A549 (cell line): ENCODE data around the gene RXRA. TPM values are rescaled to one million over a fixed set of nuclear protein-coding genes. Genes with fewer than 3 reads are reported as not detected.

Source experiments
- ATAC-seq, 2 experiments: fragments of 200-7000 bp in 1 of 2; fragments of >200 bp in 1 of 2; cut with Nextera tagmentation in 1 of 2; cut with Tn5 transposase in 1 of 2; 3 replicates each; pipeline versions ENCODE4 v1.8.0 to v1.9.1; 2018 to 2020; ENCODE audit warnings: mild to moderate bottlenecking in 1 of 2, moderate library complexity in 1 of 2
- CTCF ChIA-PET: fragments of 300-600 bp; sonication (Branson Sonifier 250); formaldehyde crosslinking; extraction: SDS; loops from one replicate; lab custom pipeline; 2021; ENCODE audit warnings: antibody characterized with exemption, inconsistent platforms; lab: Yijun Ruan, JAX
- POLR2A ChIA-PET: fragments of 350-600 bp; formaldehyde crosslinking; extraction: SDS; loops from one replicate; lab custom pipeline; 2021; ENCODE audit warnings: antibody characterized with exemption, inconsistent platforms; lab: Yijun Ruan, JAX
- DNase-seq, 2 experiments: peaks; one replicate each; pipeline versions ENCODE4 v3.0.0 to v3.0.0-alpha.2; 2011 to 2016; ENCODE audit warnings: low read depth in 1 of 2, low spot score in 1 of 2
- FAIRE-seq: peaks from 2 replicates; lab custom pipeline; 2011; peaks lifted over from hg19 to GRCh38; lab: Jason Lieb, UNC
- H3K27ac ChIP-seq, 2 experiments: fragments of >200 bp; sonication (Bioruptor Twin); formaldehyde crosslinking; 3 replicates each; pipeline ENCODE4 v1.5.1; 2016 to 2017
- H3K4me1 ChIP-seq: fragments of >200 bp; sonication (Bioruptor Twin); formaldehyde crosslinking; 3 replicates; pipeline ENCODE4 v1.6.1; 2016
- H3K4me2 ChIP-seq: fragments of >200 bp; sonication (Bioruptor Twin); formaldehyde crosslinking; 3 replicates; pipeline ENCODE4 v1.6.1; 2016
- H3K4me3 ChIP-seq: fragments of >200 bp; sonication (Bioruptor Twin); formaldehyde crosslinking; 3 replicates; pipeline ENCODE4 v1.5.1; 2016
- H3K9me3 ChIP-seq: fragments of >200 bp; sonication (Bioruptor Twin); formaldehyde crosslinking; 3 replicates; pipeline ENCODE4 v1.6.1; 2016
- CBX8 ChIP-seq: fragments of 200-600 bp; sonication (generic); IDR thresholded peaks from 2 replicates; pipeline ENCODE4 v1.6.1; 2016
- CHD4 ChIP-seq: fragments of 200-600 bp; sonication (generic); IDR thresholded peaks from 2 replicates; pipeline ENCODE4 v1.6.1; 2016; ENCODE audit warnings: antibody characterized with exemption, mild to moderate bottlenecking, borderline replicate concordance
- EHF ChIP-seq: fragments of 250-450 bp; sonication (Bioruptor Pico); IDR thresholded peaks from 2 replicates; pipeline ENCODE4 v1.5.0; 2020; ENCODE audit warnings: mild to moderate bottlenecking
- EP300 ChIP-seq, 2 experiments: fragments of >200 bp; sonication (Bioruptor Twin); formaldehyde crosslinking; IDR thresholded peaks; 2 replicates in 1 of 2; 3 replicates in 1 of 2; pipeline ENCODE4 v1.6.1; 2016 to 2017
- FOXS1 ChIP-seq: fragments of 250-450 bp; sonication (Bioruptor Pico); IDR thresholded peaks from 2 replicates; pipeline ENCODE4 v1.5.0; 2020; ENCODE audit warnings: mild to moderate bottlenecking, moderate library complexity
- KDM5A ChIP-seq: fragments of 200-600 bp; sonication (generic); IDR thresholded peaks from 2 replicates; pipeline ENCODE4 v1.6.1; 2016; ENCODE audit warnings: antibody characterized with exemption, mild to moderate bottlenecking
- MYC ChIP-seq: IDR thresholded peaks from 2 replicates; pipeline ENCODE4 v1.6.1; 2012; ENCODE audit warnings: mild to moderate bottlenecking, inconsistent platforms, low read length, improper control_type of control experiment, borderline replicate concordance
- NPAS2 ChIP-seq: fragments of 250-450 bp; sonication (Bioruptor Pico); IDR thresholded peaks from 2 replicates; pipeline ENCODE4 v1.8.0; 2022; ENCODE audit warnings: mild to moderate bottlenecking, moderate library complexity, borderline replicate concordance
- POLR2A ChIP-seq: IDR thresholded peaks from 2 replicates; pipeline ENCODE4 v1.6.1; 2012; ENCODE audit warnings: mild to moderate bottlenecking, low read length
- SMC3 ChIP-seq: fragments of >200 bp; sonication (Bioruptor Twin); formaldehyde crosslinking; IDR thresholded peaks from 3 replicates; pipeline ENCODE4 v1.6.1; 2018; ENCODE audit warnings: inconsistent platforms
- SREBF2 ChIP-seq: fragments of 450-650 bp; IDR thresholded peaks from 2 replicates; pipeline ENCODE4 v1.6.1; 2014; ENCODE audit warnings: mild to moderate bottlenecking, moderate library complexity
- TP53 ChIP-seq: fragments of 250-450 bp; sonication (Bioruptor Pico); IDR thresholded peaks from 2 replicates; pipeline ENCODE4 v1.5.0; 2021; ENCODE audit warnings: mild to moderate bottlenecking, moderate library complexity
- ZFP36 ChIP-seq: fragments of 450-650 bp; IDR thresholded peaks from 2 replicates; pipeline ENCODE4 v1.6.1; 2014; ENCODE audit warnings: borderline replicate concordance; ENCODE audit not compliant: partially characterized antibody
- WGBS: methylation state at CpG from one replicate; pipeline ENCODE4 v1.1.6; 2017; ENCODE audit errors: missing lambda C conversion rate; 5-methylcytosine and 5-hydroxymethylcytosine counted together
- polyA plus RNA-seq, 4 experiments: library from polyadenylated mRNA; depleted of rRNA in 3 of 4; stranded (reverse); fragments of >200 nt; fragmentation: RNase III in 1 of 4; extraction: RNeasy Plus Mini Kit Qiagen cat#74134 plus additional on column Dnase treatment in 1 of 4; gene quantifications; 2 replicates in 3 of 4; 3 replicates in 1 of 4; pipeline ENCODE4 v1.2.3, GENCODE V29; 2011 to 2017
- TF ChIP-seq, protein P1 (sequence below): fragments of >200 bp; sonication (Bioruptor Twin); formaldehyde crosslinking; IDR thresholded peaks from 3 replicates; pipeline ENCODE4 v1.6.1; 2016
- TF ChIP-seq, protein P2 (sequence below): fragments of 450-650 bp; IDR thresholded peaks from 2 replicates; pipeline ENCODE4 v1.6.1; 2014; ENCODE audit warnings: antibody characterized with exemption
- TF ChIP-seq, protein P3 (sequence below): fragments of 250-450 bp; sonication (Bioruptor Pico); IDR thresholded peaks from 2 replicates; pipeline ENCODE4 v1.5.0; 2021; ENCODE audit warnings: mild to moderate bottlenecking, moderate library complexity, borderline replicate concordance
- TF ChIP-seq, protein P4 (sequence below): fragments of >200 bp; sonication (Bioruptor Twin); formaldehyde crosslinking; IDR thresholded peaks from 3 replicates; pipeline ENCODE4 v1.5.1; 2016

Gene RXRA
- polyA plus RNA-seq, 2 of the 4 experiments (the other 2 are of a cell fraction) = 6.6 to 23.9 TPM

DNA sequence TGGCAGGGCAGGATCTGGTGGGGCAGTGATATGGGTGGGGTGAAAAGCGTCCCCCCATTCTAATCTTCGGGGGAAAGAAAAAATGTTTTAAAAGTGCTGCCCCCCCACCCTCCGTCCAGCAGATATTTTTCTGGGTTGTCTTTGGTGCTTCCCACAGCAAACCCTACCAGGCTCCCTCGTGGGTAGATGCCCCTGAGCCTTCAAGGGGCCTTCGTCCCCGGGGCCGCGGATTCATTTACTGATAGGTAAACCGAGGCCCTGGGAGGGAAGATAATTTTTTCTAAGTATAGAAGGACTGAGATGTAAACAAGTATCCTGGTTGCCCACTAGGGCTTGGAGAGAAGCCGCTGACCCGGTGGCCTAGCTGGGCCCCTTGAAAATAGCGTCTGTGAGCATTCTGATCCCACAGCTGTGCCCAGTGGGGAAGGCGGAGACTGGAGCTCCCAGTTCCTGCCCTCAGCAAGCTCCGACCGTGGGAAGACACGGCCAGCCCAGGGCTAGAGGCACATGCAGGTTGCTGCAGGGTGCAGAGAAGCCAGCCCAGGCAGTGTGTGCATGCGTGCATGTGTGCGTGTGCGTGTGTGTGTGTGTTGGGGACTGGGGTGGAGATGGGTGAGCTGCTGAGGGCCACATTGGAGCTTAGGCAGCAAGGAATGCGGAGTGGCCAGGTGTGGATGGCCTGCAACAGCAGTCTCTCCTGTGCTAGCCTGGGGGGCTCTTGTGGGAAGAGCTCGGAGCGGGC is 6.0 kb upstream of the RXRA start:
- POLR2A ChIA-PET = interaction anchor here (0.6 kb wide), 1 partner anchor 939 kb away, joined by 3 read pairs; no protein-coding TSS in a partner anchor
- CTCF ChIA-PET = interaction anchor here (0.9 to 2.0 kb wide), 3 partner anchors 29 to 152 kb away, joined by 3 to 7 read pairs (median 6); no protein-coding TSS in a partner anchor
- H3K4me2 ChIP-seq = no peak overlapping the region
- ATAC-seq (no peak), FAIRE-seq (no peak), DNase-seq (no peak)
- H3K4me1 ChIP-seq = peaks cover 27% of the 10 kb centered on the region
- H3K27ac ChIP-seq = no peak overlapping the region
- H3K4me3 ChIP-seq = no peak overlapping the region
- WGBS = 68% methylated on average over 19 of the region's 22 CpGs
- no peaks in the 10 kb centered on the region for H3K9me3 ChIP-seq
- TF ChIP-seq FOXS1 (CRISPR knock-in tag) (no peak), NPAS2 (no peak), CBX8 (no peak), SREBF2 (no peak)
- TF ChIP-seq, protein P1, sequence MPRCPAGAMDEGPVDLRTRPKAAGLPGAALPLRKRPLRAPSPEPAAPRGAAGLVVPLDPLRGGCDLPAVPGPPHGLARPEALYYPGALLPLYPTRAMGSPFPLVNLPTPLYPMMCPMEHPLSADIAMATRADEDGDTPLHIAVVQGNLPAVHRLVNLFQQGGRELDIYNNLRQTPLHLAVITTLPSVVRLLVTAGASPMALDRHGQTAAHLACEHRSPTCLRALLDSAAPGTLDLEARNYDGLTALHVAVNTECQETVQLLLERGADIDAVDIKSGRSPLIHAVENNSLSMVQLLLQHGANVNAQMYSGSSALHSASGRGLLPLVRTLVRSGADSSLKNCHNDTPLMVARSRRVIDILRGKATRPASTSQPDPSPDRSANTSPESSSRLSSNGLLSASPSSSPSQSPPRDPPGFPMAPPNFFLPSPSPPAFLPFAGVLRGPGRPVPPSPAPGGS = no peak
- TF ChIP-seq, protein P2, sequence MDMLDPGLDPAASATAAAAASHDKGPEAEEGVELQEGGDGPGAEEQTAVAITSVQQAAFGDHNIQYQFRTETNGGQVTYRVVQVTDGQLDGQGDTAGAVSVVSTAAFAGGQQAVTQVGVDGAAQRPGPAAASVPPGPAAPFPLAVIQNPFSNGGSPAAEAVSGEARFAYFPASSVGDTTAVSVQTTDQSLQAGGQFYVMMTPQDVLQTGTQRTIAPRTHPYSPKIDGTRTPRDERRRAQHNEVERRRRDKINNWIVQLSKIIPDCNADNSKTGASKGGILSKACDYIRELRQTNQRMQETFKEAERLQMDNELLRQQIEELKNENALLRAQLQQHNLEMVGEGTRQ = no peak

DNA sequence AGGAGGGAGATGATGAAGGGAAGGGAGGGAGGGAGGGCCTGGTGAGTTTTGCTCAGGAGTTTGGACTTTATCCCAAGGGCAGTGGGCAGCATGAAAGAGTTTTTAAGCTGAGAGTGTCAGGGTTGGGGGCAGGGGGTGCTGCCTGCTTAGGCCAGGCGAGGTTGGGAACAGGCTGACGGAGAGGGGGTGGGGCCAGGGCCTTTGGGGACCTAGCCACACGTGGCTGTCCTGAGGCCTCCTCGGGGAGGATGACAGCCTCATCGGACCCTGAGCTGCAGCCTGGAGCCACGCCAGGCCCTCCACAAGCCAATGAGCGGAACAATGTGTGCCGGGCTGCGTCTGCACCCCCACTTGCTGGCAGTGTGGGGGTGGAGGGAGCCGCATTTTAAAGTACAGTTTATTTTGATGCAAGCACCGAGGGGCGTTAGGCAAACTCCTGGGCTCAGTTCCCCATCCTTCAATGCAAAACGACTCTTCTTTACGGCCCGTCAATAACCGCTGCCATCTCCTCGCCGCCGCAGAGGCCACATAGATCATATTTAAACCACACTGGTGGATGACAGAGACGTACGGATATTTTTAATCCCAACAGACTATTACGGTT is 5.3 kb upstream of the RXRA start:
- Histone ChIP-seq H3K4me1 (peaks cover 27% of the 10 kb centered on the region), H3K27ac (no peak overlapping the region), H3K9me3 (no peaks in the 10 kb centered on the region), H3K4me2 (no peak overlapping the region), H3K4me3 (no peak overlapping the region)
- FAIRE-seq = no peak
- POLR2A ChIA-PET = no interaction called here
- CTCF ChIA-PET = interaction anchor here (1.6 to 2.0 kb wide), 2 partner anchors 29 to 44 kb away, joined by 6 to 7 read pairs; no protein-coding TSS in a partner anchor
- ATAC-seq = no peak
- no peak for TF ChIP-seq KDM5A
- no peak for TF ChIP-seq ZFP36
- TF ChIP-seq, protein P3, sequence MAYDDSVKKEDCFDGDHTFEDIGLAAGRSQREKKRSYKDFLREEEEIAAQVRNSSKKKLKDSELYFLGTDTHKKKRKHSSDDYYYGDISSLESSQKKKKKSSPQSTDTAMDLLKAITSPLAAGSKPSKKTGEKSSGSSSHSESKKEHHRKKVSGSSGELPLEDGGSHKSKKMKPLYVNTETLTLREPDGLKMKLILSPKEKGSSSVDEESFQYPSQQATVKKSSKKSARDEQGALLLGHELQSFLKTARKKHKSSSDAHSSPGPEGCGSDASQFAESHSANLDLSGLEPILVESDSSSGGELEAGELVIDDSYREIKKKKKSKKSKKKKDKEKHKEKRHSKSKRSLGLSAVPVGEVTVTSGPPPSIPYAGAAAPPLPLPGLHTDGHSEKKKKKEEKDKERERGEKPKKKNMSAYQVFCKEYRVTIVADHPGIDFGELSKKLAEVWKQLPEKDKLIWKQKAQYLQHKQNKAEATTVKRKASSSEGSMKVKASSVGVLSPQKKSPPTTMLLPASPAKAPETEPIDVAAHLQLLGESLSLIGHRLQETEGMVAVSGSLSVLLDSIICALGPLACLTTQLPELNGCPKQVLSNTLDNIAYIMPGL (CRISPR knock-in tag) = no peak
- TF ChIP-seq CHD4 = no peak
- TF ChIP-seq SMC3 = no peak
- TF ChIP-seq MYC = no peak
- TF ChIP-seq EHF (CRISPR knock-in tag) = no peak
- no peak for TF ChIP-seq TP53 (CRISPR knock-in tag)
- no peak for TF ChIP-seq POLR2A
- TF ChIP-seq EP300 (IDR thresholded peaks at IDR 0.05) = no peak
- TF ChIP-seq, protein P4, sequence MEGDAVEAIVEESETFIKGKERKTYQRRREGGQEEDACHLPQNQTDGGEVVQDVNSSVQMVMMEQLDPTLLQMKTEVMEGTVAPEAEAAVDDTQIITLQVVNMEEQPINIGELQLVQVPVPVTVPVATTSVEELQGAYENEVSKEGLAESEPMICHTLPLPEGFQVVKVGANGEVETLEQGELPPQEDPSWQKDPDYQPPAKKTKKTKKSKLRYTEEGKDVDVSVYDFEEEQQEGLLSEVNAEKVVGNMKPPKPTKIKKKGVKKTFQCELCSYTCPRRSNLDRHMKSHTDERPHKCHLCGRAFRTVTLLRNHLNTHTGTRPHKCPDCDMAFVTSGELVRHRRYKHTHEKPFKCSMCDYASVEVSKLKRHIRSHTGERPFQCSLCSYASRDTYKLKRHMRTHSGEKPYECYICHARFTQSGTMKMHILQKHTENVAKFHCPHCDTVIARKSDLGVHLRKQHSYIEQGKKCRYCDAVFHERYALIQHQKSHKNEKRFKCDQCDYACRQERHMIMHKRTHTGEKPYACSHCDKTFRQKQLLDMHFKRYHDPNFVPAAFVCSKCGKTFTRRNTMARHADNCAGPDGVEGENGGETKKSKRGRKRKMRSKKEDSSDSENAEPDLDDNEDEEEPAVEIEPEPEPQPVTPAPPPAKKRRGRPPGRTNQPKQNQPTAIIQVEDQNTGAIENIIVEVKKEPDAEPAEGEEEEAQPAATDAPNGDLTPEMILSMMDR = no peak
- no peak for TF ChIP-seq NPAS2
- WGBS = 79% methylated on average over 19 of the region's 22 CpGs
- DNase-seq = no peak
